Muscle layer of duodenum (tissue), 2 donors: ENCODE measurements around the gene CDKN2B-AS1.

Experiments
- H3K27ac ChIP-seq: one replicate; pipeline ENCODE4 v1.7.0; 2013; ENCODE audit warnings: mild to moderate bottlenecking, low read length
- H3K27me3 ChIP-seq: one replicate; pipeline ENCODE4 v1.7.0; 2013; ENCODE audit warnings: low read depth, mild to moderate bottlenecking, control low read depth, low read length
- H3K36me3 ChIP-seq, 2 donors: one replicate each; pipeline ENCODE4 v1.7.0; 2013; ENCODE audit warnings: low read length in 2 of 2, control low read depth in 1 of 2, mild to moderate bottlenecking in 1 of 2; ENCODE audit not compliant: insufficient read depth in 2 of 2, control insufficient read depth in 1 of 2
- H3K4me1 ChIP-seq, 2 donors: one replicate each; pipeline ENCODE4 v1.7.0; 2013; ENCODE audit warnings: low read length in 2 of 2, mild to moderate bottlenecking in 2 of 2, control low read depth in 1 of 2, moderate library complexity in 1 of 2; ENCODE audit not compliant: insufficient read depth in 2 of 2, control insufficient read depth in 1 of 2
- H3K4me3 ChIP-seq, 2 donors: one replicate each; pipeline ENCODE4 v1.7.0; 2013; ENCODE audit warnings: low read length in 2 of 2, low read depth in 1 of 2, mild to moderate bottlenecking in 1 of 2
- H3K9me3 ChIP-seq, 2 donors: one replicate each; pipeline ENCODE4 v1.7.0; 2013; ENCODE audit warnings: low read length in 2 of 2, control low read depth in 1 of 2, mild to moderate bottlenecking in 1 of 2; ENCODE audit not compliant: control insufficient read depth in 1 of 2
- donor health status: healthy.

Gene CDKN2B-AS1

GRCh38 chr9:22156586-22156985 is 162.0 kb downstream of the CDKN2B-AS1 start:
- no peak overlapping the region for H3K4me3 ChIP-seq
- no peaks in the 10 kb centered on the region for H3K36me3 ChIP-seq
- H3K27ac ChIP-seq: no peak overlapping the region
- no peaks in the 10 kb centered on the region for H3K27me3 ChIP-seq
- H3K4me1 ChIP-seq: no peaks in the 10 kb centered on the region
- no peaks in the 10 kb centered on the region for H3K9me3 ChIP-seq

GRCh38 chr9:22157276-22157675 is 162.7 kb downstream of the CDKN2B-AS1 start:
- H3K4me1 ChIP-seq: no peaks in the 10 kb centered on the region
- no peak overlapping the region for H3K4me3 ChIP-seq
- H3K27ac ChIP-seq: no peak overlapping the region
- H3K9me3 ChIP-seq: no peaks in the 10 kb centered on the region
- H3K36me3 ChIP-seq: no peaks in the 10 kb centered on the region
- no peaks in the 10 kb centered on the region for H3K27me3 ChIP-seq

GRCh38 chr9:22157828-22158227 is 163.2 kb downstream of the CDKN2B-AS1 start:
- no peaks in the 10 kb centered on the region for H3K27me3 ChIP-seq
- no peaks in the 10 kb centered on the region for H3K4me1 ChIP-seq
- H3K27ac ChIP-seq: no peak overlapping the region
- no peaks in the 10 kb centered on the region for H3K9me3 ChIP-seq
- no peak overlapping the region for H3K4me3 ChIP-seq
- H3K36me3 ChIP-seq: no peaks in the 10 kb centered on the region

- H3K4me3 ChIP-seq: no peak overlapping the region
- H3K27me3 ChIP-seq: no peaks in the 10 kb centered on the region
- H3K27ac ChIP-seq: no peak overlapping the region
- H3K36me3 ChIP-seq: no peaks in the 10 kb centered on the region
- no peaks in the 10 kb centered on the region for H3K4me1 ChIP-seq
- no peaks in the 10 kb centered on the region for H3K9me3 ChIP-seq
Measured at GRCh38 chr9:22158271-22158670, 163.7 kb downstream of the CDKN2B-AS1 start.

GRCh38 chr9:22158927-22159346 is 164.3 kb downstream of the CDKN2B-AS1 start:
- Histone ChIP-seq H3K27me3 (no peaks in the 10 kb centered on the region), H3K4me1 (no peaks in the 10 kb centered on the region), H3K4me3 (no peak overlapping the region), H3K36me3 (no peaks in the 10 kb centered on the region), H3K9me3 (no peaks in the 10 kb centered on the region), H3K27ac (no peak overlapping the region)

GRCh38 chr9:22159586-22159985 is 165.0 kb downstream of the CDKN2B-AS1 start:
- H3K4me1 ChIP-seq: no peaks in the 10 kb centered on the region
- no peaks in the 10 kb centered on the region for H3K36me3 ChIP-seq
- H3K9me3 ChIP-seq: no peaks in the 10 kb centered on the region
- no peaks in the 10 kb centered on the region for H3K27me3 ChIP-seq
- H3K4me3 ChIP-seq: no peak overlapping the region
- H3K27ac ChIP-seq: no peak overlapping the region

GRCh38 chr9:22160221-22160620 is 165.6 kb downstream of the CDKN2B-AS1 start:
- Histone ChIP-seq H3K27me3 (no peaks in the 10 kb centered on the region), H3K9me3 (no peaks in the 10 kb centered on the region), H3K27ac (no peak overlapping the region), H3K4me3 (no peak overlapping the region), H3K36me3 (no peaks in the 10 kb centered on the region), H3K4me1 (no peaks in the 10 kb centered on the region)

GRCh38 chr9:22165144-22165543 is 170.6 kb downstream of the CDKN2B-AS1 start:
- Histone ChIP-seq H3K27me3 (no peaks in the 10 kb centered on the region), H3K36me3 (no peaks in the 10 kb centered on the region), H3K9me3 (no peaks in the 10 kb centered on the region), H3K4me1 (peaks cover 0 to 2% of the 10 kb centered on the region in 2 donors), H3K27ac (no peak overlapping the region), H3K4me3 (no peak overlapping the region)

GRCh38 chr9:22169243-22169642 is 174.7 kb downstream of the CDKN2B-AS1 start:
- Histone ChIP-seq H3K27me3 (no peaks in the 10 kb centered on the region), H3K9me3 (no peaks in the 10 kb centered on the region), H3K36me3 (no peaks in the 10 kb centered on the region), H3K4me3 (no peak overlapping the region), H3K4me1 (peaks cover 0 to 11% of the 10 kb centered on the region in 2 donors), H3K27ac (no peak overlapping the region)

GRCh38 chr9:22169727-22170503 is 175.3 kb downstream of the CDKN2B-AS1 start:
- Histone ChIP-seq H3K36me3 (no peaks in the 10 kb centered on the region), H3K4me1 (peaks cover 0 to 11% of the 10 kb centered on the region in 2 donors), H3K9me3 (no peaks in the 10 kb centered on the region), H3K27me3 (no peaks in the 10 kb centered on the region), H3K4me3 (no peak overlapping the region), H3K27ac (no peak overlapping the region)
